ENCODE results near the gene ITFG1. TPM values are rescaled to one million over a fixed set of nuclear protein-coding genes. Genes with fewer than 3 reads are reported as not detected.
A peak's percentile ranks its signal among the peaks of the same experiment; 100 is the strongest.

Gene ITFG1
- total RNA-seq, 4 donors from 2014 or later = 12.9 to 100 (median 60.8) TPM

DNA sequence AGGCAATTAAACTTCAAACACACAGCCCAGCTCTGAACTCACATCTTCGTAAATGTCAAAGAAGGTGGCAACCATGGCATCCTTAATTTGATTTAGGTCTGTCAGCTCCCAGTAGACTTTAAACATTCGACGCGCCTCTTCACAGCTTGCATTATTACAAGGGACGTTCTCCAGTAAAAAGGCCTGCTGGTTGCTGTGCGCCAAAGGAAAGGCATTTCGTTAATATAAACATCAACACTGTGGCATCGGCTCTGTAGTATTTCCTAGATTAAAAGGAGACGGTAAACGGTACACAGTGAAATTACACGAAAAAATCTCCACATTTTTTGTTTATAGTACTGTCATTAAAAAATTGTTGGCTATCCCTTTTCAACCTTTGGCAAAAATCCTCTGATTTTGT is 200.4 kb downstream of the ITFG1 start:
- Histone ChIP-seq H3K4me1 (no peaks in the 10 kb centered on the region), H3K36me3 (peaks cover 0 to 18% (median 0%) of the 10 kb centered on the region in 4 donors), H3K27me3 (no peaks in the 10 kb centered on the region), H3K9me3 (no peaks in the 10 kb centered on the region), H3K4me3 (no peak overlapping the region), H3K27ac (no peak overlapping the region)
- in situ Hi-C loops (cut with MboI; ENCODE audit: low pct_ligation_motif_present in 1 of 4, low pct_unique_long_range_greater_than_20kb in 1 of 4, low sequenced_read_pairs in 3 of 4) = no loop called here
- TF ChIP-seq POLR2AphosphoS5 (IDR thresholded peaks at IDR 0.05) = no peak
- no peak for TF ChIP-seq EP300 (IDR thresholded peaks at IDR 0.05; ENCODE audit: low read depth)
- TF ChIP-seq POLR2A (IDR thresholded peaks at IDR 0.05) = no peak
- TF ChIP-seq, protein P1, sequence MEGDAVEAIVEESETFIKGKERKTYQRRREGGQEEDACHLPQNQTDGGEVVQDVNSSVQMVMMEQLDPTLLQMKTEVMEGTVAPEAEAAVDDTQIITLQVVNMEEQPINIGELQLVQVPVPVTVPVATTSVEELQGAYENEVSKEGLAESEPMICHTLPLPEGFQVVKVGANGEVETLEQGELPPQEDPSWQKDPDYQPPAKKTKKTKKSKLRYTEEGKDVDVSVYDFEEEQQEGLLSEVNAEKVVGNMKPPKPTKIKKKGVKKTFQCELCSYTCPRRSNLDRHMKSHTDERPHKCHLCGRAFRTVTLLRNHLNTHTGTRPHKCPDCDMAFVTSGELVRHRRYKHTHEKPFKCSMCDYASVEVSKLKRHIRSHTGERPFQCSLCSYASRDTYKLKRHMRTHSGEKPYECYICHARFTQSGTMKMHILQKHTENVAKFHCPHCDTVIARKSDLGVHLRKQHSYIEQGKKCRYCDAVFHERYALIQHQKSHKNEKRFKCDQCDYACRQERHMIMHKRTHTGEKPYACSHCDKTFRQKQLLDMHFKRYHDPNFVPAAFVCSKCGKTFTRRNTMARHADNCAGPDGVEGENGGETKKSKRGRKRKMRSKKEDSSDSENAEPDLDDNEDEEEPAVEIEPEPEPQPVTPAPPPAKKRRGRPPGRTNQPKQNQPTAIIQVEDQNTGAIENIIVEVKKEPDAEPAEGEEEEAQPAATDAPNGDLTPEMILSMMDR (IDR thresholded peaks at IDR 0.05) = no peak
- DNase-seq = no peak
- 75 to 86% methylated on average over 11 of the region's 11 CpGs for WGBS, 2 donors (ENCODE audit: low coverage in 1 of 2)
- intact Hi-C loops (cut with DNase I; ENCODE audit: low total_unique reads) = no loop called here

DNA sequence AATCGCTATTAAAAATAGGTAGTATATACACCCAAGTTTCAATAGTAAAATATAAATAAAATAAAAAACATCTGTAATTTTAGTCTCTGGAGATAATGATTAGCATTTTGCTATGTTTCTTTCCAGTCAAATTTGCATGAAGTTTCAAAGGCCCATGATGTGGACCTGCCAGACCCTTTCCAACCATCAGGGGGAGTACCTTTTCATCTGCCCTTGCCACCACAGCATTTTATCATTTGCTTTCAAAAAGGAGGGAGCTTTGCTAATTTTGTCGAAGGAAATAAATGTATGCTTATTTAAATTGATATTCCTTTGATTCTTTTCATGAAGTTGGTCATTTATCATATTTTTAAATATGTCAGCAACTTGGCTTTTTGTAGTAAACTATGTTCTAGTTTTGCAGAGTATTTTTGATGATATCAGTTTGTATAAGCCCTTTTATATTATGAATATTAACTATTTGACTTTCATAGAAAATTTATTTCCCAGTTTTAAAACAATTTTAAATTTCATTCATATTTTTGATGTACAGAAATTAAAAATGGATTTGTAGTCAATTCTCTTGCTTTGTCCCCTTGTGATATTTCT is 201.9 kb downstream of the ITFG1 start:
- DNase-seq = no peak
- H3K4me3 ChIP-seq = no peak overlapping the region
- peaks cover 0 to 18% (median 0%) of the 10 kb centered on the region in 4 donors for H3K36me3 ChIP-seq
- TF ChIP-seq, protein P1 (IDR thresholded peaks at IDR 0.05) = peak; percentile 25 to 47 (median 46)
- no peak for TF ChIP-seq EP300 (IDR thresholded peaks at IDR 0.05; ENCODE audit: low read depth)
- 62 to 92% methylated on average over 2 of the region's 2 CpGs for WGBS, 2 donors (ENCODE audit: low coverage in 1 of 2)
- intact Hi-C loops (cut with DNase I; ENCODE audit: low total_unique reads) = no loop called here
- H3K27ac ChIP-seq = no peak overlapping the region
- in situ Hi-C loops (cut with MboI; ENCODE audit: low pct_ligation_motif_present in 1 of 4, low pct_unique_long_range_greater_than_20kb in 1 of 4, low sequenced_read_pairs in 3 of 4) = no loop called here
- H3K4me1 ChIP-seq = no peaks in the 10 kb centered on the region
- H3K27me3 ChIP-seq = no peaks in the 10 kb centered on the region
- H3K9me3 ChIP-seq = no peaks in the 10 kb centered on the region

DNA sequence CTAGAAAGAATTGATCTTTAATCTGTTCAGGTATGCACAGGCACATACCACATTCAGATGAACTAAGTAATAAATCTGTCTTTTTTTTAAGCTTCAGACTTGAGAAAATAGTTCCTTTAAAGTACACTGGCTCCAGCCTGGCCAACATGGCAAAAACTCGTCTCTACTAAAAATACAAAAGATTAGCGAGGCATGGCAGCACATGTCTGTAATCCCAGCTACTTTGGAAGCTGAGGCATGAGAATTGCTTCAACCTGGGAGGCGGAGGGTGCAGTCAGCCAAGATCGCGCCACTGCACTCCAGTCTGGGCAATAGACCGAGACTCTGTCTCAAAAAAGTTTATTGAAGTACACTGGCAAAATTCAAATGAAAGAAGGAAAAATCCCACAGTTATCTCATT is 206.1 kb downstream of the ITFG1 start:
- in situ Hi-C loops (cut with MboI; ENCODE audit: low pct_ligation_motif_present in 1 of 4, low pct_unique_long_range_greater_than_20kb in 1 of 4, low sequenced_read_pairs in 3 of 4) = no loop called here
- TF ChIP-seq POLR2A (IDR thresholded peaks at IDR 0.05) = no peak
- TF ChIP-seq POLR2AphosphoS5 (IDR thresholded peaks at IDR 0.05) = no peak
- TF ChIP-seq, protein P1 (IDR thresholded peaks at IDR 0.05) = no peak
- TF ChIP-seq EP300 (IDR thresholded peaks at IDR 0.05; ENCODE audit: low read depth) = no peak
- no peak overlapping the region for H3K4me3 ChIP-seq
- DNase-seq = no peak
- peaks cover 0 to 18% (median 0%) of the 10 kb centered on the region in 4 donors for H3K36me3 ChIP-seq
- intact Hi-C loops (cut with DNase I; ENCODE audit: low total_unique reads) = no loop called here
- H3K4me1 ChIP-seq = no peaks in the 10 kb centered on the region
- H3K27ac ChIP-seq = no peak overlapping the region
- H3K9me3 ChIP-seq = no peaks in the 10 kb centered on the region
- no peaks in the 10 kb centered on the region for H3K27me3 ChIP-seq
- WGBS, 2 donors (ENCODE audit: low coverage in 1 of 2) = 98 to 100% methylated on average over 1 to 6 of the region's 6 CpGs

DNA sequence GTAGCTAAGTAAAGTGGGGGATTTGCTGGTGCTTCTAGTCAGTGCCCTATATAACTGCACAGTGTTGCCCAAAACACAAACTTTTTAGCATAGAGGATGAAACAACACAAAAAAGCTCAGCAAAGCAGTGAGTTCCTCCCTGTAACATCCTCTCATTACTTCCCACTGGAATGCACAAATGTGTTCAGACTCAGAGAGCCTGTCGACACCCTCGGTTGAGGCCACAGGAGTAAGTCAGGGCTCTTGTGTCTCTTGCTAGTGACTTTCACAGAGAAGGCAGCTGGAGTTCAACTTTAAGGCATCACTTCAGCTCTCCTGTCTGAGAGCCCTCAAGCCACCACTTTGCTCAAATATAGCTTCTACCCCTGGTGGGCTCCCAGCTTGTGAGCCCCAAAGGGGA is 209.9 kb downstream of the ITFG1 start:
- DNase-seq = no peak
- Histone ChIP-seq H3K27me3 (no peaks in the 10 kb centered on the region), H3K36me3 (no peaks in the 10 kb centered on the region), H3K9me3 (no peaks in the 10 kb centered on the region), H3K4me1 (no peaks in the 10 kb centered on the region), H3K4me3 (no peak overlapping the region), H3K27ac (no peak overlapping the region)
- TF ChIP-seq, protein P1 (IDR thresholded peaks at IDR 0.05) = no peak
- TF ChIP-seq EP300 (IDR thresholded peaks at IDR 0.05; ENCODE audit: low read depth) (no peak), POLR2A (IDR thresholded peaks at IDR 0.05) (no peak), POLR2AphosphoS5 (IDR thresholded peaks at IDR 0.05) (no peak)
- intact Hi-C loops (cut with DNase I; ENCODE audit: low total_unique reads) (no loop called here), in situ Hi-C loops (cut with MboI; ENCODE audit: low pct_ligation_motif_present in 1 of 4, low pct_unique_long_range_greater_than_20kb in 1 of 4, low sequenced_read_pairs in 3 of 4) (no loop called here)
- WGBS, 2 donors (ENCODE audit: low coverage in 1 of 2) = 90% methylated on average over 2 of the region's 2 CpGs; no CpG with 5 or more reads in 1 of the 2 donors

Measured in transverse colon (tissue), 4 donors.